SK-N-SH treated with all-trans-retinoic acid at 6 μM for 48 hours (cell line): ENCODE data around the gene CATSPERZ.

ENCODE experiments used
- ATAC-seq: fragments of 200-7000 bp; cut with Tn5 transposase; 3 replicates; pipeline ENCODE4 v1.9.1; 2020; ENCODE audit warnings: mild to moderate bottlenecking, moderate library complexity
- BACH2 ChIP-seq: fragments of 250-450 bp; sonication (Bioruptor Pico); IDR thresholded peaks from 2 replicates; pipeline ENCODE4 v1.9.0; 2021; ENCODE audit warnings: mild to moderate bottlenecking, borderline replicate concordance
- ESRRG ChIP-seq: fragments of 250-450 bp; sonication (Bioruptor Pico); IDR thresholded peaks from 2 replicates; pipeline ENCODE4 v1.6.1; 2021; ENCODE audit warnings: mild to moderate bottlenecking
- GLIS3 ChIP-seq: fragments of 250-450 bp; sonication (Bioruptor Pico); IDR thresholded peaks from 2 replicates; pipeline ENCODE4 v1.5.0; 2020; ENCODE audit warnings: mild to moderate bottlenecking, moderate library complexity
- ISL1 ChIP-seq: fragments of 250-450 bp; sonication (Bioruptor Pico); IDR thresholded peaks from 2 replicates; pipeline ENCODE4 v2.1.2; 2022; ENCODE audit warnings: mild to moderate bottlenecking, moderate library complexity
- OSR1 ChIP-seq: fragments of 250-450 bp; sonication (Bioruptor Pico); IDR thresholded peaks from 2 replicates; pipeline ENCODE4 v1.8.0; 2022; ENCODE audit warnings: moderate library complexity, mild to moderate bottlenecking, inconsistent platforms
- POU6F1 ChIP-seq: fragments of 250-450 bp; sonication (Bioruptor Pico); IDR thresholded peaks from 2 replicates; pipeline ENCODE4 v1.8.0; 2021; ENCODE audit warnings: low read depth, mild to moderate bottlenecking, moderate library complexity, borderline replicate concordance
- PPARA ChIP-seq: fragments of 250-450 bp; sonication (Bioruptor Pico); IDR thresholded peaks from 2 replicates; pipeline ENCODE4 v1.5.0; 2020; ENCODE audit warnings: mild to moderate bottlenecking, borderline replicate concordance
- RARB ChIP-seq: fragments of 250-450 bp; sonication (Bioruptor Pico); IDR thresholded peaks from 2 replicates; pipeline ENCODE4 v1.8.0; 2021; ENCODE audit warnings: mild to moderate bottlenecking, moderate library complexity
- SNAI2 ChIP-seq: fragments of 250-450 bp; sonication (Bioruptor Pico); IDR thresholded peaks from 2 replicates; pipeline ENCODE4 v1.5.0; 2020; ENCODE audit warnings: mild to moderate bottlenecking, moderate library complexity
- TCF4 ChIP-seq: fragments of 250-450 bp; sonication (Bioruptor Pico); IDR thresholded peaks from 2 replicates; pipeline ENCODE4 v1.8.0; 2021; ENCODE audit warnings: mild to moderate bottlenecking, moderate library complexity, borderline replicate concordance
- TOX ChIP-seq: fragments of 250-450 bp; sonication (Bioruptor Pico); IDR thresholded peaks from 2 replicates; pipeline ENCODE4 v1.8.0; 2021; ENCODE audit warnings: mild to moderate bottlenecking, moderate library complexity, borderline replicate concordance
- ZC3H10 ChIP-seq: fragments of 250-450 bp; sonication (Bioruptor Pico); IDR thresholded peaks from 2 replicates; pipeline ENCODE4 v1.5.1; 2021; ENCODE audit warnings: mild to moderate bottlenecking, moderate library complexity
- ZFP3 ChIP-seq: fragments of 250-450 bp; sonication (Bioruptor Pico); IDR thresholded peaks from 2 replicates; pipeline ENCODE4 v1.5.0; 2020; ENCODE audit warnings: mild to moderate bottlenecking, moderate library complexity
- ZFP30 ChIP-seq: fragments of 450-650 bp; formaldehyde crosslinking; IDR thresholded peaks from 2 replicates; pipeline ENCODE4 v1.5.0; 2022; ENCODE audit warnings: mild to moderate bottlenecking, moderate library complexity
- ZNF565 ChIP-seq: fragments of 450-650 bp; formaldehyde crosslinking; conservative IDR thresholded peaks from 2 replicates; pipeline ENCODE4 v1.5.0; 2020; ENCODE audit warnings: low read depth, mild to moderate bottlenecking, moderate library complexity
- ZNF70 ChIP-seq: fragments of 450-650 bp; formaldehyde crosslinking; IDR thresholded peaks from 2 replicates; pipeline ENCODE4 v1.5.0; 2020; ENCODE audit warnings: mild to moderate bottlenecking, moderate library complexity
- ZNF8 ChIP-seq: fragments of 450-650 bp; formaldehyde crosslinking; IDR thresholded peaks from 2 replicates; pipeline ENCODE4 v1.5.0; 2020; ENCODE audit warnings: mild to moderate bottlenecking, moderate library complexity
- TF ChIP-seq, protein P1 (sequence below): fragments of 250-450 bp; sonication (Bioruptor Pico); IDR thresholded peaks from 2 replicates; pipeline ENCODE4 v1.5.1; 2020; ENCODE audit warnings: low read depth, mild to moderate bottlenecking, moderate library complexity
- TF ChIP-seq, protein P2 (sequence below): fragments of 250-450 bp; sonication (Bioruptor Pico); IDR thresholded peaks from 2 replicates; pipeline ENCODE4 v1.5.1; 2021; ENCODE audit warnings: mild to moderate bottlenecking, moderate library complexity
- TF ChIP-seq, protein P3 (sequence below): fragments of 250-450 bp; sonication (Bioruptor Pico); IDR thresholded peaks from 2 replicates; pipeline ENCODE4 v1.8.0; 2020; ENCODE audit warnings: mild to moderate bottlenecking, moderate library complexity, borderline replicate concordance

CATSPERZ gene

GRCh38 chr11:64330888-64331287 is 30.7 kb downstream of the CATSPERZ start:
- TF ChIP-seq GLIS3 (CRISPR knock-in tag) (no peak), ZNF8 (CRISPR knock-in tag) (no peak), ZFP30 (CRISPR knock-in tag) (no peak), OSR1 (CRISPR knock-in tag) (no peak), RARB (no peak)
- TF ChIP-seq, protein P1, sequence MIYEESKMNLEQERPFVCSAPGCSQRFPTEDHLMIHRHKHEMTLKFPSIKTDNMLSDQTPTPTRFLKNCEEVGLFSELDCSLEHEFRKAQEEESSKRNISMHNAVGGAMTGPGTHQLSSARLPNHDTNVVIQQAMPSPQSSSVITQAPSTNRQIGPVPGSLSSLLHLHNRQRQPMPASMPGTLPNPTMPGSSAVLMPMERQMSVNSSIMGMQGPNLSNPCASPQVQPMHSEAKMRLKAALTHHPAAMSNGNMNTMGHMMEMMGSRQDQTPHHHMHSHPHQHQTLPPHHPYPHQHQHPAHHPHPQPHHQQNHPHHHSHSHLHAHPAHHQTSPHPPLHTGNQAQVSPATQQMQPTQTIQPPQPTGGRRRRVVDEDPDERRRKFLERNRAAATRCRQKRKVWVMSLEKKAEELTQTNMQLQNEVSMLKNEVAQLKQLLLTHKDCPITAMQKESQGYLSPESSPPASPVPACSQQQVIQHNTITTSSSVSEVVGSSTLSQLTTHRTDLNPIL (CRISPR knock-in tag): no peak
- TF ChIP-seq, all 23 proteins: peak for 0
- ATAC-seq: no peak

DNA sequence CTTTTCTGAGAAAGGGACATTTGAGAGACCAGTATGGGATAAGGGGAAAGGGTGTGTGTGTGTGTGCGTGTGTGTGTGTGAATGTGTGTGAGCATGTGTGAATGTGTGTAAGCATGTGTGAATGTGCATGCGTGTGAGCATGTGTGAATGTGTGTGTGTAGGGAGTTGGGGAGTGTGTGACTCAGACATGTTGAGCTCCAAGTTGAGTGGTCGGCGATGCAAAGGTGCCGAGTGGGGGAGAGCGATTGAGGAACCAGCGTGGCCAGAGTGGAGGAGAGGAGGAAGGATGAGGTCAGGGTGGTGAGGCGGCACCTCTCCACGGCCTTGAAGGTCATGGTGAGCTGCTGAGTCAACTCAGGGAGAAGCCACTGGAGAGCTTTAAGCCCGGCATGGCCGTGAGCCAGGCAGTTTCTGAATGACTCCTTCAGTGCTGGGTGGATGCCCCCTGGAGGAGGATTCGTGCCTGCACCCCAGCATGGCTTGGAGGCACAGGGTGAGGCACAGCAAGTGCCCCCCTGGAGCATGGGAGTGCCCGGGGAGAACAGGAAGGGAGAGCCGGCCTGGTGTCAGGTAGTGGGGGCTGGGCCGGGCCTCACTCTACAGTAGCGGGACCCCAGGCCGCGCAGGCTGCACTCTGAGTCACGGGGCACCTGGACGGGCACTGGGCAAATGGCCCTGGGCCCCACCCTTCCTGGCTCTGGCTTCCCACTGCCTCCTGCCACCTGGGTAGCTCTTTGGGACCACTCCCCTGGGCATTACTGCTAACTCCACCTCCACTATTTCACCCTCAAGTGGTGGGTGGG is 31.6 kb downstream of the CATSPERZ start:
- ATAC-seq: peak; percentile 88
- TF ChIP-seq OSR1 (CRISPR knock-in tag) (no peak), GLIS3 (CRISPR knock-in tag) (no peak), ZFP3 (no peak), ISL1 (CRISPR knock-in tag) (no peak), ZC3H10 (CRISPR knock-in tag) (no peak), TCF4 (no peak), ZNF8 (CRISPR knock-in tag) (no peak), ZNF70 (CRISPR knock-in tag) (no peak), POU6F1 (CRISPR knock-in tag) (no peak), BACH2 (CRISPR knock-in tag) (no peak)
- TF ChIP-seq, protein P2, sequence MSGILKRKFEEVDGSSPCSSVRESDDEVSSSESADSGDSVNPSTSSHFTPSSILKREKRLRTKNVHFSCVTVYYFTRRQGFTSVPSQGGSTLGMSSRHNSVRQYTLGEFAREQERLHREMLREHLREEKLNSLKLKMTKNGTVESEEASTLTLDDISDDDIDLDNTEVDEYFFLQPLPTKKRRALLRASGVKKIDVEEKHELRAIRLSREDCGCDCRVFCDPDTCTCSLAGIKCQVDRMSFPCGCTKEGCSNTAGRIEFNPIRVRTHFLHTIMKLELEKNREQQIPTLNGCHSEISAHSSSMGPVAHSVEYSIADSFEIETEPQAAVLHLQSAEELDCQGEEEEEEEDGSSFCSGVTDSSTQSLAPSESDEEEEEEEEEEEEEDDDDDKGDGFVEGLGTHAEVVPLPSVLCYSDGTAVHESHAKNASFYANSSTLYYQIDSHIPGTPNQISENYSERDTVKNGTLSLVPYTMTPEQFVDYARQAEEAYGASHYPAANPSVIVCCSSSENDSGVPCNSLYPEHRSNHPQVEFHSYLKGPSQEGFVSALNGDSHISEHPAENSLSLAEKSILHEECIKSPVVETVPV: no peak
- TF ChIP-seq, protein P1 (CRISPR knock-in tag): no peak
- TF ChIP-seq, protein P3, sequence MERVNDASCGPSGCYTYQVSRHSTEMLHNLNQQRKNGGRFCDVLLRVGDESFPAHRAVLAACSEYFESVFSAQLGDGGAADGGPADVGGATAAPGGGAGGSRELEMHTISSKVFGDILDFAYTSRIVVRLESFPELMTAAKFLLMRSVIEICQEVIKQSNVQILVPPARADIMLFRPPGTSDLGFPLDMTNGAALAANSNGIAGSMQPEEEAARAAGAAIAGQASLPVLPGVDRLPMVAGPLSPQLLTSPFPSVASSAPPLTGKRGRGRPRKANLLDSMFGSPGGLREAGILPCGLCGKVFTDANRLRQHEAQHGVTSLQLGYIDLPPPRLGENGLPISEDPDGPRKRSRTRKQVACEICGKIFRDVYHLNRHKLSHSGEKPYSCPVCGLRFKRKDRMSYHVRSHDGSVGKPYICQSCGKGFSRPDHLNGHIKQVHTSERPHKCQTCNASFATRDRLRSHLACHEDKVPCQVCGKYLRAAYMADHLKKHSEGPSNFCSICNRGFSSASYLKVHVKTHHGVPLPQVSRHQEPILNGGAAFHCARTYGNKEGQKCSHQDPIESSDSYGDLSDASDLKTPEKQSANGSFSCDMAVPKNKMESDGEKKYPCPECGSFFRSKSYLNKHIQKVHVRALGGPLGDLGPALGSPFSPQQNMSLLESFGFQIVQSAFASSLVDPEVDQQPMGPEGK (CRISPR knock-in tag): no peak

- TF ChIP-seq TCF4 (no peak), GLIS3 (CRISPR knock-in tag) (no peak), ZNF8 (CRISPR knock-in tag) (no peak), ESRRG (CRISPR knock-in tag) (no peak), ZFP30 (CRISPR knock-in tag) (no peak), ZNF70 (CRISPR knock-in tag) (no peak), ZC3H10 (CRISPR knock-in tag) (no peak), PPARA (CRISPR knock-in tag) (no peak), ZNF565 (no peak), TOX (CRISPR knock-in tag) (no peak), SNAI2 (CRISPR knock-in tag) (no peak), ISL1 (CRISPR knock-in tag) (no peak)
- TF ChIP-seq, protein P2: no peak
- TF ChIP-seq, protein P3 (CRISPR knock-in tag): no peak
- ATAC-seq: no peak
These were observed 33.4 kb downstream of the CATSPERZ start for GRCh38 chr11:64333556-64333955.
